Cerebellar nuclear complex (tissue), 1 donor: ENCODE results near the gene CDON.

Experiments
- DNase-seq, 2 experiments: peaks; one replicate each; lab custom pipeline; 2025; lab: John Stamatoyannopoulos, UW

CDON gene

GRCh38 chr11:125956391-125957134 is 106.1 kb downstream of the CDON start:
- DNase-seq: no peak

- no peak for DNase-seq
These were observed 106.8 kb downstream of the CDON start for GRCh38 chr11:125955856-125956255.

- DNase-seq: no peak
These were observed 107.6 kb downstream of the CDON start for GRCh38 chr11:125954945-125955640.

- no peak for DNase-seq
These were observed 108.3 kb downstream of the CDON start for GRCh38 chr11:125954123-125954944.

- DNase-seq: no peak
These were observed 109.2 kb downstream of the CDON start for GRCh38 chr11:125953401-125953935.

- peak in 1 of 2 experiments; percentile 36 for DNase-seq
These were observed 109.7 kb downstream of the CDON start for GRCh38 chr11:125952973-125953372.

- no peak for DNase-seq
These were observed 110.1 kb downstream of the CDON start for GRCh38 chr11:125952559-125952958.

- no peak for DNase-seq
These were observed 110.9 kb downstream of the CDON start for GRCh38 chr11:125951731-125952130.

- DNase-seq: no peak
These were observed 111.7 kb downstream of the CDON start for GRCh38 chr11:125950696-125951651.

GRCh38 chr11:125950178-125950490 is 112.5 kb downstream of the CDON start:
- DNase-seq: no peak

- DNase-seq: no peak
These were observed 113.1 kb downstream of the CDON start for GRCh38 chr11:125949271-125950177.

- DNase-seq: no peak
These were observed 114.2 kb downstream of the CDON start for GRCh38 chr11:125948278-125949051.

- no peak for DNase-seq
These were observed 115.0 kb downstream of the CDON start for GRCh38 chr11:125947419-125948277.

- no peak for DNase-seq
These were observed 115.8 kb downstream of the CDON start for GRCh38 chr11:125946712-125947418.

- DNase-seq: no peak
These were observed 116.7 kb downstream of the CDON start, which contains the start of gene VSIG10L2 for GRCh38 chr11:125945797-125946520. VSIG10L2 (plus strand) TSS chr11:125946044; CDS start chr11:125946056, 12 bp downstream.

- DNase-seq: no peak
These were observed 117.5 kb downstream of the CDON start for GRCh38 chr11:125945011-125945796.
